Esophagus muscularis mucosa (tissue), 3 donors: ENCODE measurements around the gene KRT38.
"Not testable (repeated sequence)": the region's sequence is repeated elsewhere in the genome, so short reads cannot be mapped to it uniquely, and the experiment has no call there.

ENCODE experiments used
- CTCF ChIP-seq, 3 experiments: fragments of 200-600 bp in 2 of 3; fragments of 450-650 bp in 1 of 3; sonication (generic) in 2 of 3; IDR thresholded peaks; one replicate each; pipeline ENCODE4 v1.5.1; 2017 to 2019; ENCODE audit warnings: antibody characterized with exemption in 3 of 3, mild to moderate bottlenecking in 2 of 3, moderate library complexity in 1 of 3
- POLR2AphosphoS5 ChIP-seq, 2 donors: sonication (generic); formaldehyde crosslinking; IDR thresholded peaks; one replicate each; pipeline ENCODE4 v1.6.1; 2017; ENCODE audit warnings: antibody characterized with exemption in 2 of 2

DNA sequence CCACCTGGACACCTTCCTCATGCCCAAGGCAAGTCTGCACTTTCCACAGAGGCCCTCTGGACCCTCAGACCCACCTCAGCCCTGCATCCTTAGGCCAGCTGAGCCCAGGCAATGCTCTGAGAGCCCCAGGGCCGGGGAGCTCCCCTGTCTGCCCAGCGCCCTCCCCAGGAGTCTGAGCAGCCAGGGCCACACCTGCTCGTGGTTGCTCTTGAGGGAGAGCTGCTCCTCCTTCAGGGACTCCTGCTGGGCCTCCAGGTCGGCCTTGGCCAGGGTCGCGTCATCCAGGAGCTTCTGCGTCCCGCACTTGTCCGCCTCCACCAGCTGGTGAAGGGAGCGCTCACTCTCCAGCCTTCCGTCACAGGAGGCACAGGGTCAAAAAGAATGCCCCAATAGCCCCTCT lies 18.2 kb downstream of the KRT38 start:
- TF ChIP-seq CTCF, POLR2AphosphoS5 (IDR thresholded peaks at IDR 0.05): not testable (repeated sequence)
